ENCODE results near the gene FOXF1.

Gene FOXF1

DNA sequence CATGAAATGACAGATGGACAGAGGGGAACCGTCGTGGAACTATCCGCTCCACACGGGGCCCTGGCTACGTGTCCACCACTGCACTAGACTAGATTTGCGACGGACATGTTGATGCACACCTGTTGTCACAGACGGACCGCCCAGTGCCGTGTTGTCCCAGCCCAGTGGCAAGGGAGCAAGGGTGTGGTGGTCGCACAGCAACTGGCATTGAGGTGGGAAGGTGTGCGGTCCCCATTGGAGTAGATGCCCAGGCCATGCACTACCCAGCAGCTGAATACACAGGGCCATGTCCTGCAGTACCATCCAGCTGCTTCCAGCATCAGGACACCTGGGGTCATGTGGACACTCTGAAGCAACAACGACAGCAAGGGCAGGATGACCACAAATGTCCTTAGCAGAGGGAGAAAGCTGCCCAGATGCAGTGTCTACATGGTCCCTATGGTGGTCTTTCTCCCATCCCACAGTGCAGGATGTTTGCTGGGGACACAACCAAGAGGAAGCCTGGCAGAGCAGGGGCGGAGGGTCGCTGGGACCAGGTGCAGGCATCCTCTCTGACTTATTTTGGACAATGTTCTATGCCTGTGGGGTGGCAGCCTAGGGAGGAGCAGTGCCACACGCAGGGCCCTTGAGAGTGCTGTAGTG, 8.8 kb downstream of the FOXF1 start:
- DNase-seq, result no peak

DNA sequence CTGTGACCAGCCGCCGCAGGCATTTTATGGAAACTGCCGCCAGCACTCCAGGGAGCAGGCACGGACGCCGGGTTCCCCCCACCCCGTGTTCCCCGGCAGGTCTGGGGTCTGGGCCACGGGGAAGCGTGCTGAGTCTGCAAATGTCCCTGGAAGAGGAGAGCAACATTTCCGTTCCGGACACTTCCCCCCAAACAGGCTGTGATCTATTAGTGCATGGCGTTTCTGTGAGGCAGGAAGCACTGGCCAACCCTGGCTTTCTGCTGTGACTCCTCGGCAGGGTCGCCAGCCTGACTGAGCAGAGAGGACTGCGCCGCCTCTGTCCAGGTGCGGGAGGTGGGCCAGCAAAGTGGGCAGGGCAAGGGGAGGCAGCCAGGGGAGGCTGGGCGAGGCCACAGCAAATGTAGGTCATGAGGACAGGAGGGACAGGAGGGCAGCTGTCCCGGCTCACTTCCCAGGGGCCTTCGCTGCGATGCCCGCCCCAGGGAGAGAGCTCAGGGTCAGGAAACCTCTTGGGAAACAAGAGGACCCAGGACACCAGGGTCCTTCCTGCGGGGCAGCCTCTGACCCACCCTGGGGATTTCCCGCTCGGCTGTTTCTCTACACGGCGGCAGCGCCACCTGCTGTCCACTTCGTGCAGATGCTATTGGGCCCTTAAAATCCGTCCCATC, 9.5 kb downstream of the FOXF1 start:
- no peak for DNase-seq

DNA sequence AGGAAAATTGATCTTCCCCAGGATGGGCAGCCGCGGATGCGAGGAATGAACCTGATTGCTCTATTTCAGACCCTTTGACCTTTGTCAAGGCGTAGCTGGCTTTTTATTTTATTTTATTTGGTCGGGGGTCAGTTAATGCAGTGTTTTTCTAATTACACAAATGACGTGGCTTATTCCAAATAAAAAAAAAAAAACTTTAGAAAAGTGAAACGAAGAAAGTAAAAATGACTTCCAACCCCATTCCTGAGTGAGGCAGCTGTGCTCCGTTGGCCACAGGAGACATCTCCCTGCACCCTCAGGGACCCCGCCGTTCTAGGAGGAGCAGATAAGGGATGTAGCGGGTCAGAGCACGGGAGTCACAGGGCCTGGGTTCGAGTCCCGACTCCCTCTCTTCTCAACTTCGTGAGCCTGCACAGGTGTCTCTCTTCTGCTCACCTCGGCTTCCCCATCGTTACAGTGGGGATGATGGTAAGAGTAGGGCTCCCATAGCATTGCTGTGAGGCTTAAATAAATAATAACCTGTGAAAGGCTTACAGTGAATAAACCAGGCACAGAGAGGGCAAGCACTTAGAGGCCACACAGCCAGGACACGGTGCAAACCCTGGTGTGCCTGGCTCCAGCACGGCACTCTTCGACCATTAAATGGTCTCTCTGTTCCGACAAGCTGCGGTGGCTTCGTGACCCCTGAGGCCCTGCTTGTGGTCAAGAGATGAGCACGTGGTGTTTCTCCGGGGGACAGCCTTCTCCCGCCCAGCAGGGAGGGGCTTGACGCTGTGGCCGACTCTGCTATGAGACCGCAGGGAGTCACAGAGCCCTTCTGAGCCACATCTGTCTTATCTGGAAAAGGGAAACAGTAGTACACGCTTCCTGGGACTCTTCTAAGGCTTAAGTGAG, 10.2 kb downstream of the FOXF1 start:
- DNase-seq, result no peak

DNA sequence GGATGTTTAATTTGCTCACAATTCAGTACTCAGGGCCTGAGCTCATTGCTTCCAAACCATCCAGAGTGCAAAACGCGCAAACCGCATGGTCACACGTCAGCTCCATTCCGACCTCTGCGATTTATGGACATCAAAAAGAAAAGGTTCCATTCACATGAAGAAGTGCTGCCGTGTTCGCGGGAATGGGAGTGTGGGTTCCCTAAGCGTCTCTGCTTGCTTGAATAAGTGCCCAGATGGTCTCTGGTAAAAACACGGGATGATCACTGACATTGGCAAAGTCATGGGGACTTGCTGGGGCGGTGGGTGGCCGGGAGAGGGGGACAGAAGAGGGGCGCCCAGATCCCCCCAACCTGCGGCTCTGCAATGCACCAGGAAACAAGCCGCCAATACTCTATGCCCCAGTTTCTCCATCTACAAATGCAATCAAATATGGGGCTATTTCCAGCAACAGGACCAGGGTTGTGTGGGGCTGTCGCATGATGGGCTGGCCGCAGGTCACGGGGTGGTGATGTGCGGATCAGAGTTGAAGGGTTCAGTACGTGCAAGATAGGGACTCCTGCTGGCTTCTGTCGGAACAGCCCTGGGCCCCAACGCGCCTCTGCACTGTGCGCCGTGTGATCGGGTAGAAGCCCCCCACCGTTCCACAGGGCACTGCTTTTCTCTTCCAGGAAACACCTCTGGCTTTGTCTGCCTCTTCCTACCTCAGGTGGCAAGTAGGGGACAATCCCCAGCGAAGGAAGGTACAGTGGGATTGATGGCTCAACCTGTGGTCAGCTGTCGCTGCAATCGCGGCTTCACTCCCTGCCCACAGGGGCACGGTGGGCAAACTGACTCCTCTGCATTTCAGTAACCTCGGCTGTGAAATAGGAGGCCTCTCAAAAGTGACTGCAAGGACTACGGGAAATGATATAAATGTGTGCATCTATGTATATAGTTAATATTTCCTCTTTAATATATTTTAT, 11.2 kb downstream of the FOXF1 start:
- no peak for DNase-seq

DNA sequence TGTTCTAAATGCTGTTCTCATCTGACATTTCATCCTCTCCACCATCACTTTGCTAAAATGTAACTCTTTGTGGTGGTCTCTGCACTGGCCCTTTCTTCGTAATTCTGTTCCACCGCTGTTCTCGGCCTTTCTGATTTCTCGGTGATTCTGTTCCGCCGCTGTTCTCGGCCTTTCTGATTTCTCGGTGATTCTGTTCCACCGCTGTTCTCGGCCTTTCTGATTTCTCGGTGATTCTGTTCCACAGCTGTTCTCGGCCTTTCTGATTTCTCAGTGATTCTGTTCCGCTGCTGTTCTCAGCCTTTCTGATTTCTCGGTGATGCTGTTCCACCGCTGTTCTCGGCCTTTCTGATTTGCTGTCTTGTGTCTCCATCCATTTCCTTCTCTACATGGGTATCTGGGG, 12.3 kb downstream of the FOXF1 start:
- no peak for DNase-seq

DNA sequence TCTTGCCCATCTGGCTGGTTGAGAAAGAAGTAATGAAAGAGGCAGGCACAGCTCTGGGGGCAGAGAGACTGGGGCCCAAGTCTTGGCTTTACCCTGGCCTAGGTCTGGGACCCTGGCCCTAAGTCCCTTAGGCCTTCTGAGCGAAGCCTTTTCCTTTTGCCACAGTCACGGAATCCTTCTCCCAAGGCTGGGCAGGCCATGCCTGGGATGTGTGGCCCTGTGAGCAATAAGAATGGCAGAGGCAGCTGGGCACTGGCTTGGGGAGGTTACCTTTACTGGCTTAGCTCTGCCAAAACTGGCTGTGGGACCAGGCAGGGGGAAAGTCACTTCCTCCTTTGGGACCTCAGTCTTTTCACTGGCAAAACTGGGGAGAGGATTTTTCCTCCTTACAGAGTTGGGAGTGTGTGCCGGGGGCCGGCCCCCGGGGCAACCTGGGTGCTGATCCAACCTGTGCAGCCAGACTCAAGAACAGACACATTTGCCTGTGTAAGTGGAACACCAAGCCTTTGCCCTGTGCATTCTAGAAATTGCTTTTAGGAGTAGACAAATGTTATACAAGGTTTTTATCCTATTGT, 12.9 kb downstream of the FOXF1 start:
- no peak for DNase-seq

DNA sequence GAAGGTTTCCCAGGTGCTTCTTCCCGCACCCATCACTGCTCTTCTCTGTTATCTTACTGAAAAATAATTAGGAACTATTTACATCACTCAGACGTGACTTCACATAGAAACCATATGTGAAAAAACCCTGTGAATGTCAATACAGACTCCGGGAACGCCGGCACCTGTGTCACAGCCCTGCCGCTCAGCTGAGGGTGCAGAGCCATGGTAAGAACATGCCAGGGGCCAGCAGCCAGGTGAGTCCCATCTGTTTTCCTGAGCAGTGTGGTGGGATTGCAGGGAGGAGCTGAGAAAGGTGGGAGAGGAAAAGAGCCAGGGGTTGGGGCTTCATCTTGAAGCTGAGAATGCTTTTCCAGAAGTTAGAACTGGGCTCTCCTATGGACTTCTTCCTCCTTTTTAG, 13.7 kb downstream of the FOXF1 start:
- no peak for DNase-seq

DNA sequence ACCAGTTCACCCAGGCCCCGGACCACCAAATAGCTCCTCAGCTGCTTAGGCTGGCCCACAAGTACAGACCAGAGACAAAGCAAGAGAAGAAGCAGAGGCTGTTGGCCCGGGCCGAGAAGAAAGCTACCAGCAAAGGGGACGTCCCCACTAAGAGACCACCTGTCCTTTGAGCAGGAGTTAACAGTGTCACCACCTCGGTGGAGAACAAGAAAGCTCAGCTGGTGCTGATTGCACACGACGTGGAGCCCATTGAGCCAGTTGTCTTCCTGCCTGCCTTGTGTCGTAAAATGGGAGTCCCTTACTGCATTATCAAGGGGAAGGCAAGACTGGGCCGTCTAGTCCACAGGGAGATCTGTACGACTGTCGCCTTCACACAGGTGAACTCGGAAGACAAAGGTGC, 15.4 kb downstream of the FOXF1 start:
- no peak for DNase-seq

DNA sequence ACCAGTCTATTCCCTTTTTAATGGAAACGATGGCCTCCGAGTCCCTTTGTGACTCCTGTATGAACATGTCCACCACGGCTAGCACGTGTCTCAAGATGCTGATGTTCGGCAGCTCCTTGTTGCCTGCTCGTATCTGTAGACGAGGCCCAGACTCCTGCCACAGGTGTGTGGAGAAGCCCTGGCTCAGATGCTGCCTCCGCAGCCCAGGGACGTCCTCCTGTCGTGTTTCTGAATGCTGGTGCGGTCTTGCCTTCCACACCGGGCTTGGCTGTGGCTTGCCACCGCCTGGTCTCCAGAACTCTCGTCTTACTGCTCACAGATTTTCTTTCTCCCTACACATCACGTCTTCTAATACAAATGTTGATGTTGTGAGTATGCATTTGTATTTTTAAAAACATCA, 17.0 kb downstream of the FOXF1 start:
- DNase-seq, result no peak

DNA sequence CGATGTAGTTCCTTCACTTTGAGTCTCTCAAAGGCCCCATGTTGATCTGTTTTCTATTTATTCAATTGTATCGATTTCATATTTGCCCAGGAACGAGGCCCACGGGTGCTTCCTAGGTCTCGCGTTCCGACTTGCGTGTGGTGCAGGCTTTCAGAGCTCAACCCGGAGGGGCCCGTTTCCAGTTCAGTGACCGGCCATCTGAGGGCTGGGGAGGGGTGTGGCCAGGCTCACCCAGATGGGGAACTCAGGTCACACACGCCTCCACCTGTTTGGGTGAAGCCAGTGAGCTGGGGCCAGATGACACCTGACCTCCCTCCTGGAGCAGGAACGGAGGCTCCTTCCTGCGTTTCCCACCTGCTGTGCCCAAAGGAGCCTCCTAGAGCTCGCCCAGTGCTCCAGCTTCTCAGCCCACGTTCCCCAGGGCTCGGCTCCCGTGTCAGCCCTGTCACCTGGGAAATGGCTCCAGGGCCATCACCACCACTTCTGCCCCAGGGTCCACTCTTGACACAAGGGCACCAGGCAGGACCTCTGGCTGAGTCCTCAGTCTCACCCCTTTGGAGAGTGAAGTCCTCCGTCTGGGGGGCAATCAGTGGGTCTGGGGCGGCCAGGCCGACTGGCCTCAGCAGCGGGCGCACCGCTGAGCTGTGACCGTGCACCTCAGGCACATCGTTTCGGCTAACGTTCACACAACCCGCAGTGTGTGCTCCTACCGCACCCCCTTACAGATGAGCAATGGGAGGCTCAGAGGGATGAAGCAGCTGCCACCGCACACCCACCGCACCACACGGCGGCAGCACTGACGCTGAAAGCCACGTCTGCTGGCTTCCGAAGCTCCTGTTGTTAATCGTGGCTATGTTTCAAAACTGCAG, 18.0 kb downstream of the FOXF1 start:
- DNase-seq, result no peak

DNA sequence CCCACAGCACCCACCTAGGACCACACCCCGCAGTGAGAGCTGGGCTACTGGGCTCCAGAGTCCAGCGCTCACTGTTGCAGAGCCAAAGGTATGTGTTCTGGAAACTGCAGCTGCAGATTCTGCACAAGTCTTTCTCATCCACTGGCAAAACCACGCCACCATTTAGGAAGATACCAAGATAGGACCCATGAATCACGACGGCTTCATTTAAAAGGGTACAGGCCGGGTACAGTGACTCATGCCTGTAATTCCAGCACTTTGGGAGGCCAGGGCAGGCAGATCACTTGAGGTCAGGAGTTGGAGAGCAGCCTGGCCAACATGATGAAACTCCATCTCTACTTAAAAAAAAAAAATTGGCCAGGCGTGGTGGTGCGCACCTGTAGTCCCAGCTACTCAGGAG, 18.8 kb downstream of the FOXF1 start:
- DNase-seq, result no peak

DNA sequence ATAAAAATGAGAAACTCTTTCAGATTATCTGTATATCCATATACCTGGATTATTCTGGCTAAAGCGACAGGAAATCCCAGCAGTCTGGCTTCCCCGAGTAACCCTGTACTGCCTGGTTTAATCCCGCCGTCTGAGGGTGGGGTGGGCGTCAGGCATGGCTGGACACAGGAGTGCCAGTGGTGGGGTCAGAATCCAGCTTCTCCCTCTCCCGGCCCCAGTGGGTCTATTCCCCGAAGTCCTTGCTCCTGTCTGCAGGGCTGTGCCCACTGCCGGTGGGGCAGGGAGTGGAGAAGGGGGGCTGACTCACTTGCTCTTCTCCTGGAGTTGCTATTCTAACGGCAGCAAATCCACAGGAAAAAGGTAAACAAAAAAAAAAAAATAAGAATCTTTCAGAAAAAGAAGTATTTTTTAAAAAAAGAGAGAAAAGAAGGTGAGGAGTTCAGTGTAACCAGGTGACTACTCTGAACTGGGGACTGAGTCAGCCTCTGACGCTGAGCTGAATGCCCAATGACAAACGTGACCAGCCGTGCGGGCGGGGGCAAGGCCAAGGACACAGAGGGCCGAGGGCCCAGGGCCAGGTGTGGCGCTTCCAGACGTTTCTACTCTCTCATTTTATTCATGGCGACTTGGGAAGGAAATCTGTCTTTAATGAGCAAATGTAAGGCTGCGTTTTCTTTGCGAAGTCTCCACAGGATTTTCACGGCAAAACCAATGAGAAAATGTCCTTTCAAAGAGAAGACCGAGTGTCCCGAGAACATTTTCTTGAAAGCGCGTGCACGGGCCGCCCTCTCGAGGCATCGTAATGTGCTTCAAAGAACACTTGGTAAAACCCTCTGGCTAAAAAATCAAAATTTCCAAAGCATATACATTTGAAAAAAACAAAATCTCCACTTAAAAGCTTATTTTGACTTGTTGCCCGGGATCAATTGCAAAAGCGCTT, 20.2 kb downstream of the FOXF1 start:
- no peak for DNase-seq

DNA sequence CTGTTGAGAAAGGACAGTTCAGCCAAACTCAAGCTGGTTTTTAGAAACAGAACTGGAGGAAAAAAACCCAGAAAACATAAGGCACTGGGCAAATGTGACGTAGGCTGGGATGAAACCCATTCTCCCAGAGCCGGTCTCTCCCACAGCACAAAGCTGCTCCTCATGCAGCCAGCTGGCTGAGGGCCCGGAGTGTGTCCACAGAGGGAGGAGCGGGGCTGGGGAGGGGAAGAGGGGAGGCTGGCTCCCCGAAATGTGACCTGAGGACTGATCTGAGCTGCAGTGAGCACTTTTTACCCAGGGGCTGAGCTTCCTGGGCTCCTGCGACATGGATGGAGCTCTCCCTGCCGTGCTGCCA, 20.8 kb downstream of the FOXF1 start:
- no peak for DNase-seq

DNA sequence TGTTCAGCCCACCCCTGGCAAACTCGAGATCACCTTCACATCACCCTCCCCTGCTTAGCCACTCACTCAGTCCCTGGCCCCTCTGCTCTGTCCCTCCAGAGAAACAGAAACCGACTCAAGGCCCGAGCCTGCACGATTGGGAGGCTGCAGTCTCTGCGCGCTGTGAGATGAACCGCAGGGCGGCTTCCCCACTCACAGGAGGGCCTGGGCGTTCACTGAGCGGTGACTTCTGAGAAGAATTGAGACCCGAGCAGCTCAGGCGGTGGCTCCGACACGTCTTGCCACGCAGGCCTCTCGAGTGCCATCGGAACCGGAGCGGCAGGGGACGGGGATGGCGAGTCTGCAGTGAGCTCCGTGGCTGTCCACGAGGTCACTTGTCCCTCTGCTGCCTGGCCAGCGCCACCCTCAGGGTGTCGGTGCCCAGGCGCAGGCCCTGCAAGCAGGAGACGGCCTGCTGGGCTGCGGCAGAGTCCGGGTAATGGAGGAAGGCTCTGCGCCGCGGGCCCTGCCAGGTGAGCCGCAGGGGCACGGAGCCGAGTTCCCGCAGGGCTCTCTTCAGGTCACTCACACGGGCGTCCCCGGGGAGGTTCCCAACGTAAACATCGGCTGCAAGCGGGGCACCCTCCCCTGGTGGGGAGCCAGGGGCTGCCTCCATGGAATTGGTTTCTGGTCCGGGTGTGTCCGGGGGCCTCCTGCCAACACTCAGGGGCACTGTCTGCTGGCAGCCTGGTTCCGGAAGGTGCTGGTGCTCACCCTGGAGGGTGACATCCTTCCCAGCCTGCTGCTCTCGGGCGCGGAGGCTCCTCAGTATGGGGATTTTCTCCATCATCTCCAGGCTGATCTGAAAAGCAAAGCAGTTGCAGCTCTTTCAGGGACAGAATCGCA, 21.6 kb downstream of the FOXF1 start:
- no peak for DNase-seq

DNA sequence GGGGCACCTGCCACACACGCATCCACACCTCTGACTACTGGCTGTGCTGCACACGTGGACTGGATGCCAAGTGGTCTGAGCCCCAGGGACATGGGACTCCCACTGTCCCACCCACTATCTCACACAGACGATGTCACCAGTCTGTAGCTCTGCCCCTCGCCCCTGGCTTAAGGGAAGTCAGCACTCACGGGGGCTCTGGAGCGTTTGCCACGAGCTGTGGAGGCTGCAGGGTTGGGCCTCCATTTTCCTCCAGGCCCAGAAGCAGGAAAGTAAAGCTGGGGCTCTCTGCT, 22.1 kb downstream of the FOXF1 start:
- DNase-seq, result no peak

DNA sequence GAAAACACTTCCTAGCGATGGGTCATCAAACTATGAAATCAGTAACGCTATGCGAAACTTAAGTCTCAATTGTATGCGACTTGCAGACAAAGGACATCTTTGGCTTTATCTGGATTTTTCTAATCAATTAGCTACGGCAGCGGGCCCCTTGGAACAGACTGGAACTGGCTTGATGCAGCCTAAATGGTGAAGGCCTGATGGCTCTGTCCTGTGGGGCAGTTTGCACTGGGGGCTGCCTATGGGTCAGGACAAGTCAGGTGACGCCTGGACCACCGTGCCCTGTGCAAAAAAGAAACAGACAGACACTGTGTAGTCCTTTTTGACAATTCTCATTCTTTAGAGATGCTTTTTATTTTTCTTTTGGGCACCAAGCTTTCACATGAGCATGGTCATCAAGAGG, 22.7 kb downstream of the FOXF1 start:
- no peak for DNase-seq

DNA sequence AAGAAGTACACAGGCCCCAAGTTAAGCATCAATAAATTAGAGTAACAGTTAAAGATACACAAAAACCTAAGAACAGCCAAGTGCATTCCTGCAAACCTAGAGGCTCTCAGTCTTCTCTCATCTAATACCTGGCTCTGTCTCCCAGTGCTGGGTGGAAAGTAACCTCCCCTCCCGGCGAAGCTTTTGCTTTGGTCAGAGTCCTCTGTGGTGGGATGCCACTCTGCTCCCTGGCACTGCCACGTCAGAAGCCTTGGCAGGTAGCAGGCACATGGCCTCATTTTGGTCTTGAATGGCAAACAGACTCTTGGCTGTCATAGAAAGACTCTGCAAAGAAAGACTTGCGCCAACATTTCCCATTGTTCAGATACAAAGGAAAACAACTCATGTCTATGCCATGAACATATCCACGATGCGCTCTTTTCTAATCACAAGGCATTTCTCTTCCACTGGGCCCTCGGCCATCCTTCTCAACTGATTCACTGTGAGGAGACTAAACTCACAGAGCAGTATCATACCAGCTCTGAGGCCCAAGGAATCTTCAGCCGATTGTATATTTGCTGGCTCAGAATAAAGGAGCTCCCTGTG, 23.5 kb downstream of the FOXF1 start:
- no peak for DNase-seq

DNA sequence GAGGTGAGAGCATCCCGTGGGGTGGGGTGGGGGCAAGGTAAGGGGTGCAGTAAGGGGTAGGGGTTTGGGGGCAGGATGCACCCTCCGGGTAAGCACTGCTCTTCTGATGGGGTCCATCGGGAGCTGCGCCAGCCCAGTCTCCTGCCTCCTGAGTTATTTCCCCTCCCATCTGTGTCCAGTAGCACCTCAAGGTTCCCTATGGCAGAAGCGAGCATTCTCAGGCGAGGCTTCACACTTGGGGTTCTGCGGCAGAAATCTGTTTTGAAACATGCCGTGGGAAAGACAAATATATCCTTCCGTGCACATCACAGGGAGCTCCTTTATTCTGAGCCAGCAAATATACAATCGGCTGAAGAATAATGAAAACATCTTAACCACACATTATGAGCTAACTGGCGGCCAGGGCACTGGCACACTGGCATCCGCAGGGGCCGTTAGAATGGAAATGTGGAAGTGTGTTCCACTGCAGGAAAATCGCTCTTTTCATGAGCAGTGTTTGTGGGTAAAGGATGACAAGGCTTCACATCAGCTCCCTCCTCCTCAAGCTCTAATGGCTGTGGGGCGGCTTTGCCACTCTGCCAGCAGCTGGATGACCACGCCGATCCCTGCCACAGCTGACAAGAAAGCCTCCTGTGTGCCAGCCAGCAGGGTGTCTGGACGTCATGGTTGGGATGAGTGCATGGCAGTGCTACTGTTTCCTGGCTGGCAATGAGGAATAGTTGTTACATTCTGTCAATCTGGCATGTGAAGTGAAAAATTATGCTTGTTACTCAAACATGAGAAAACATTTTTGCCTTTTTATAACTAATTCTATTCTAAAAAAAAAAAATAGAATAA, 24.7 kb downstream of the FOXF1 start:
- DNase-seq, result no peak

Data from GOT3 (cell line).